Measurements from ENCODE around the gene SORL1-AS1.
A peak's percentile ranks its signal among the peaks of the same experiment; 100 is the strongest.
"Not testable (repeated sequence)": the region's sequence is repeated elsewhere in the genome, so short reads cannot be mapped to it uniquely, and the experiment has no call there.

The SORL1-AS1 gene

GRCh38 chr11:121486054-121486453 is 33.3 kb upstream of the SORL1-AS1 start:
- H3K27me3 Mint-ChIP-seq (ENCODE audit: low read depth), result peaks cover 4% of the 10 kb centered on the region
- no peaks in the 10 kb centered on the region for H3K9me3 Mint-ChIP-seq
- TF ChIP-seq CTCF (IDR thresholded peaks at IDR 0.05; ENCODE audit: unreplicated experiment in 3 of 3), result no peak
- peaks cover 19% of the 10 kb centered on the region for H3K36me3 Mint-ChIP-seq (ENCODE audit: low read depth)
- no peak overlapping the region for H3K4me3 Mint-ChIP-seq
- peaks cover 8% of the 10 kb centered on the region for H3K4me1 Mint-ChIP-seq
- H3K27ac Mint-ChIP-seq, result no peak overlapping the region

GRCh38 chr11:121485216-121485615 is 32.4 kb upstream of the SORL1-AS1 start:
- H3K36me3 Mint-ChIP-seq (ENCODE audit: low read depth), result peaks cover 14% of the 10 kb centered on the region
- peaks cover 4% of the 10 kb centered on the region for H3K27me3 Mint-ChIP-seq (ENCODE audit: low read depth)
- H3K27ac Mint-ChIP-seq, result no peak overlapping the region
- H3K4me3 Mint-ChIP-seq, result no peak overlapping the region
- peaks cover 8% of the 10 kb centered on the region for H3K4me1 Mint-ChIP-seq
- no peak for TF ChIP-seq CTCF (IDR thresholded peaks at IDR 0.05; ENCODE audit: unreplicated experiment in 3 of 3)
- no peaks in the 10 kb centered on the region for H3K9me3 Mint-ChIP-seq

- Mint-ChIP-seq H3K27ac (no peak overlapping the region), H3K36me3 (ENCODE audit: low read depth) (peaks cover 9% of the 10 kb centered on the region), H3K9me3 (no peaks in the 10 kb centered on the region), H3K27me3 (ENCODE audit: low read depth) (peaks cover 4% of the 10 kb centered on the region), H3K4me1 (peaks cover 18% of the 10 kb centered on the region), H3K4me3 (no peak overlapping the region)
- TF ChIP-seq CTCF (IDR thresholded peaks at IDR 0.05; ENCODE audit: unreplicated experiment in 3 of 3), result no peak
These were observed 31.2 kb upstream of the SORL1-AS1 start for GRCh38 chr11:121483805-121484480.

- peaks cover 18% of the 10 kb centered on the region for H3K4me1 Mint-ChIP-seq
- H3K27ac Mint-ChIP-seq, result no peak overlapping the region
- H3K27me3 Mint-ChIP-seq (ENCODE audit: low read depth), result peaks cover 4% of the 10 kb centered on the region
- no peak for TF ChIP-seq CTCF (IDR thresholded peaks at IDR 0.05; ENCODE audit: unreplicated experiment in 3 of 3)
- no peak overlapping the region for H3K4me3 Mint-ChIP-seq
- peaks cover 4% of the 10 kb centered on the region for H3K36me3 Mint-ChIP-seq (ENCODE audit: low read depth)
- H3K9me3 Mint-ChIP-seq, result no peaks in the 10 kb centered on the region
These were observed 29.7 kb upstream of the SORL1-AS1 start for GRCh38 chr11:121482231-121483129.

- H3K36me3 Mint-ChIP-seq (ENCODE audit: low read depth); H3K27ac Mint-ChIP-seq; H3K27me3 Mint-ChIP-seq (ENCODE audit: low read depth); H3K9me3 Mint-ChIP-seq; H3K4me3 Mint-ChIP-seq: not testable (repeated sequence)
- H3K4me1 Mint-ChIP-seq, result peaks cover 18% of the 10 kb centered on the region
These were observed 28.9 kb upstream of the SORL1-AS1 start for GRCh38 chr11:121481484-121482230.

GRCh38 chr11:121479698-121480238 is 27.0 kb upstream of the SORL1-AS1 start:
- TF ChIP-seq CTCF (IDR thresholded peaks at IDR 0.05; ENCODE audit: unreplicated experiment in 3 of 3), result no peak
- Mint-ChIP-seq H3K4me3 (no peak overlapping the region), H3K4me1 (peaks cover 18% of the 10 kb centered on the region), H3K27ac (peak overlapping the region in 2 of 3 experiments; percentile 44 to 74), H3K36me3 (ENCODE audit: low read depth) (peaks cover 4% of the 10 kb centered on the region), H3K9me3 (no peaks in the 10 kb centered on the region), H3K27me3 (ENCODE audit: low read depth) (no peaks in the 10 kb centered on the region)

All from nephron (organoid).